T-helper 2 cell treated with Interferon-gamma antibody and Interleukin-4, amounts not matched to agents 100 ng/mL and 5 ng/mL, for 36 hours (primary cell): ENCODE results near the gene ZNF24. TPM values are rescaled to one million over a fixed set of nuclear protein-coding genes. Genes with fewer than 3 reads are reported as not detected.

Experiments
- intact Hi-C: fragments of 100-400 bp; cut with micrococcal nuclease; formaldehyde crosslinking; loops from one replicate; pipeline ENCODE4 v1.15.1; 2023
- total RNA-seq: library from RNA; stranded (reverse); gene quantifications from 2 replicates; pipeline ENCODE4 v1.2.3, GENCODE V29; 2022

ZNF24 gene
- total RNA-seq, 1 donor from 2014 or later: 51.7 TPM

DNA sequence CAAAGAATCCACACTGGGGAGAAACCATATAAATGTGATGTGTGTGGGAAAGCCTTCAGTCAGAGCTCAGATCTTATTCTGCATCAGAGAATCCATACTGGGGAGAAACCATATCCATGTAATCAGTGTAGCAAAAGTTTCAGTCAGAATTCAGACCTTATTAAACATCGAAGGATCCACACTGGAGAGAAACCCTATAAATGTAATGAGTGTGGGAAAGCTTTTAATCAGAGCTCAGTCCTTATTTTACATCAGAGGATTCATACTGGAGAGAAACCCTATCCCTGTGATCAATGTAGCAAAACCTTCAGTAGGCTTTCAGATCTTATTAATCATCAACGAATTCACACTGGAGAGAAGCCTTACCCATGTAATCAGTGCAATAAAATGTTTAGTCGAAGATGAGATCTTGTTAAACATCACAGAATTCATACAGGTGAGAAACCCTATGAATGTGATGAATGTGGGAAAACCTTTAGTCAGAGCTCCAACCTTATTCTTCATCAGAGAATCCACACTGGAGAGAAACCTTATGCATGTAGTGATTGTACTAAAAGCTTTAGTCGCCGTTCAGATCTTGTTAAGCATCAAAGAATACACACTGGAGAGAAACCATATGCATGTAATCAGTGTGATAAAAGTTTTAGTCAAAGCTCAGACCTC, 37.5 kb downstream of the ZNF24 start:
- intact Hi-C loops: no loop called here

DNA sequence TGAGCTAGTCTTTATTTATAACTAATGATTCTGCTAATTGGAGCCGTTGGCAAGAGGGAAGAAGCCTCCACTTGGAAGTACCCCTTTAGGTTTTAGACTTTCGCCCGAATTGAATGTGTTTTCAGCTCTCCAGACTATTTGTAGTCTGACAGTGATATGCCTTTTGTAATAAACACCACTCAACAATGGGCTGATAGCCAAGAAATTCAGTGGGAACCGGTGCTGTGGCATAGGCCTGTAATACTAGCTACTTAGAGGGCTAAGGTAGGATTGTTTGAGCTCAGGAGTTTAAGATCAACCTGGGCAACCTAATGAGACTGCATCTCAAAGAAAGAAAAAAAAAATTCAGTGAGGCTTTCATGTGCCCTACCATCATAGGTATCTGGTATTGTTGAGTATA, 40.6 kb downstream of the ZNF24 start:
- intact Hi-C loops: no loop called here

DNA sequence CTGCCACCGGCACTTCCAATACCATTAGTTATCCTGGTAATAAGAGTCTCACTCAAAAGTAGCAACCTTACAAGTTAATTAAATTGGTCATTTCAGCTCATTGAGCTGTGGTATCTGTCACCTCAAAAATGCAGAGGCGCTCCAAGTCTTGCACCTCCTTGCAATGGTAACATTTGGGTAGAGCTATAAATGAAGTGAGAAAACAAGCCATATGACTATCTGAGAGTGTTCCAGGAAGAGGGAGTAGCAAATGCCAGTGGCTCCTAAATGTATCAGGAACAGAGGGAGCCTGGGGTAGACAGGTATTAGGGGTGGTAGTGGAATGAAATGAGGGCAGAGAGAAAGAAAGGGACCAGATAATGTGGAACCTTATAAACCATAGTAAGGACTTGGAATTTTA, 48.2 kb downstream of the ZNF24 start:
- intact Hi-C loops: loop anchor here (10.0 kb wide), 1 partner anchor 801 kb away; no protein-coding TSS in a partner anchor

DNA sequence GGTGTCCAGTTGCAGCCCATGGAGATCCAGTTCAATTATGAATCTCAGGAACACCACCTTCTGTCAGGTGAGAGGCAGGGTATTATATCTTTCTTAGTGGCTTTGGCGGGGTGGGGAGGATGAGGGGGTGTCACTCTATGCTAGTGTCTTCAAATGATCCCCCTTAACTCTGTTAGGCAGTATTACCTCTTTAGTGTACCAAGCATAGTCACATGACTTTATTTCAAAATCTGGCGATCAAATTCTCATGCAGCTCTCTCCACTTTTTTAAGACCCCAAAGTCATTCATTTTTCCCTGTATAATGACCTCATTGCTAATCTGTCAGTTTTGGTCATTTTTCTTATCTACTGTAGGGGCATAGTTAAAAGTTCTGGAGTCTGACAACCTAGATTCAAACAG, 53.1 kb downstream of the ZNF24 start:
- intact Hi-C loops: loop anchor here (2.0 to 10.0 kb wide), 5 partner anchors 249 to 796 kb away; partner anchors contain the start of gene MAPRE2

DNA sequence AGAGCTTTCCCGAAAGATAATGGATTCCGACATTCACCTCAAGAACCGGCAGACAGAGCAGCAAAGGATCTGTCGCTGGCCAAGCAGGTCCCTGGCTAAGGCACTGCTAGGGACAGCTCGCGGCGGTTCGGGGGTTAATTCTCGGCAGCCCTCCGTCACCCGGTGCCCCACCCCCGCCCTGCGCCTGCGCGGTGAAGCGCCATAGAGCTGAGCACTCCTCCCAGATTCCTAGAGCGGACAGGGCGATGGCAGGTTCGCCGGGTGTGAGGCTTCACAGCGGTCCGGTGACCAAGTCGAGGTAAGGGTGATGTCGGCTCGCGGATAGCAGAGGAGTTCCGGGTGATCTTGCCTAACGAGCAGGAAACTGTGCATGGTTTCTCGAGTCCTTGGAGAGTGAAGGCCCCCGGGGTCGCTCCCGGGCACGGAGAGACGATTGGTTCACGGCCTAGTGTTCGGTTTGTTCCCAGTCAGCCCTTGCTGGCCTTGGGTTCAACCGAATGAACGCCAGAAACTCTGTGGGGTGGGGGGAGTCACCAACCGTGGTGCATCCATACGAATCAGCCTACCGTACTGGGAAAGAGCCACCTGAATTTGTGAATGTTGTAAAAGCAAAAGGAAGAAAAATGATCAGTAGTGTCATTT, 54.0 kb downstream of the ZNF24 start, which contains the start of gene ZSCAN30:
TSS of gene ZSCAN30 (minus strand) at position 136 of the 642 bp plus-strand sequence. CDS start 25,877 bp downstream, outside the sequence.
- intact Hi-C loops: loop anchor here (1.0 to 10.0 kb wide), 11 partner anchors 23 to 795 kb away; partner anchors contain the start of genes INO80C, MAPRE2, RMP24 and ZNF24

DNA sequence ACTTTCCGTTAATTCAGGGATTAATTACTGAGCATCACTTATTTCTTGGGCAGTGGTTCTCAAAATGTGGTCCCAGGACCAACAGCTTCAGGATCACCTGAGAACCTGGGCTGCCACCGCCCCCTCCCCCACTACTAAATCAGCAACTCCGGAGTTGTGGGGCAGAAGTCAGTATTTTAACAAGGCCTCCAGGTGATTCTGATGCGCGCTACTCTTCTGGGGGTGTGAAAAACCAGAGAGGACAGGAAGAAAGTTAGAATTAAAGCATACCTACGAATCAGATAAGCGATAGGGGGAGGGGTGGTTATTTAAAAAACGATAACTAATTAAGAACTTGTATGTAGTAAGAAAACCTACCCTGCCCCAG, 54.5 kb downstream of the ZNF24 start:
- intact Hi-C loops: loop anchor here (1.0 to 10.0 kb wide), 11 partner anchors 22 to 795 kb away; partner anchors contain the start of genes INO80C, MAPRE2, RMP24 and ZNF24

DNA sequence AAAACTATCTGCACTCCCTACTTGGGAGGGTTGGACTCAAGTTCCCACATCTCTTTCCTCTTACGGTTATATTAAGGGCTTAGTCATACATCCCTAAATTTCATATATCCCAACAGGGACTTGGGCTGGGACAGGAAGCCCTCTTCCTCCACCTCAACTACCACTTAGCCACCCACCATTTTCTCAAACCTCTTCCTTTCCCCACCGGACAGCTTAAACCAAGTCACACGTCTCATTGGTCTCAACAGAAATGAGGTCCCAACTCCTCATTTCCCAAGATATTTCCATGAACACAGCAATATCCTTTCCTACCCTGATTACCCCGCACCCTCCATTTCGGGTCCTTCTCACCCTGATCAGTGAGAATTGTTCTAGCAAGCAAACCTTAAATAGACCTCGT, 54.9 kb downstream of the ZNF24 start:
- intact Hi-C loops: no loop called here

DNA sequence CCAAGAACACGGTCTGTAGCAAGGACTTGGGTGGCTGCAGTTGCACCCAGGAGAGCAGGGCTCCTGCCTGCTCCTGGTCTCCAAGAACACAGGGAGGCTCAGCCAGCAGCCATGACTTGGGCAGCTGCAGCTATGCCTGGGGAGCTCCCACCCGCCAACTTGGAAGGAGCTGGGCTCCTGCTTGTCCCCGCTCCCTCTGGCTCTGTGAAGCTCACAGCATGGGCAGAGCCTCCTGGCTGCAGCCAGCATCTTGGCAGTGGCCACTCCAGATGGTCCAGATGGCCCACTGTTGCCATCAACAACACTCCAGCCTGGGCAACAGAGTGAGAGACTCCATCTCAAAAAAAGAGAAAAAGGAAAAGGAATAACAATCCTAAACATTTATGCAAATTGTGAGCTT, 59.4 kb downstream of the ZNF24 start:
- intact Hi-C loops: no loop called here

DNA sequence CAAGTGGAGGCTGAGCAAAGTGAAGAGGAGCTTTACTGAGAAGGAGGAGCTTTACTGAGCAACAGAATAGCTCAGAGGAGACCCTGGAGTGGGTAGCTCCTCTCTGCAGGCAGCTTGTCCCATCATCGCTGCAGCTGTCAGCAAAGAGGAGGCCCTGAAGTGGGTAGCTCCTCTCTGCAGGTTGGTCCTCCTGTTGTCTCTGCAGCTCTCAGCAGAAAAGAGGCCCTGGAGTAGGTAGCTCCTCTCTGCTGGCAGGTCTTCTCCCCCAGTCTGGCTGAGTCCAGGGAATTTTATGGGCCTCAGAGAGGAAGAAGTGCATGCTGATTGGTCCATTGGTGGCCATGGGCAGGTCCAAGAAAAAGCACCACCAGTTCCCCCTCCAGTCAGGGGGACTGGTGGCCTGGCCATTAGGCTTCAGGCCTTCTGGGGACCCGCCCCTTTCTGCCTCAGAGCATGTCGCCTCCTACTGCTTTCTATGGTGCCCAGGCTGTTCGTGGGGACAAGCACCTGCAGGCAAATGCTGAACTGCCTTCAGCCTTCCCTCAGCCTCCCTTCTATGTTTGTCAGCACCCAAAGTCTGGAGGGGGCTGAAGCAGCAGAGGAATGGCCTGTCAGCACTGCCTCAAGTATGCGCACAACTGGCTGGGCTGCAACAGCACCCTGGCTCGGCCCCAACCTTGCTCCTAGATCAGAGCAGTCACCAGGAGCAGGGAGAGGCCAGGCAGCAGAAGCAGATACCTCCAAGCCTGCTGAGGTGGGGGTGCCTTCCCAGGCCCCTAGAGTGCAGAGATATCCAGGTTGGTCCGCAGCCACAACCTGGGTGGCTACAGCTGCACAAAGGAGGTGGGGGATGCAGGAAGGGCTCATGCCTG, 60.1 kb downstream of the ZNF24 start:
- intact Hi-C loops: no loop called here

DNA sequence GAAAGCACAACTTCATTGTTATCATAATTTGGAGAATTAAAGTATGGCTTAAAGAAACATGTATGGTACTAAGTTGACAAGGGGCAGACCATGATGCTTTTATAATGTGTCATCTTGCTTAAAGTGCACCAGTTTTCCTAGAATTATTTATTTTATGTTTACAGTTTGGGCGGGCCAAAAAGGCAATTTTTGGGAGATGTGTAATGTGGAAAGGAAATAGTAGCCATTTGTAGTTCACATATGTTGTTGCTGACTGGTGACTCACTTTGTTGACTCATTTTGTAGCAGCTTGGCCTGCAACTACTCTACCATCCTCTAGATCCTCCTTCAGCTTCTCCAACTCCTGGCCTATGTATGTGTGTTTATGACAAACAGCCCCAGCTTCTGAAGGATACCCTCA, 61.9 kb downstream of the ZNF24 start:
- intact Hi-C loops: no loop called here

Other genes starting within 250 kb of the ZNF24 start
- 19.4 and 19.7 TPM in 2 replicates for gene ZNF397, start 103.4 kb downstream of the ZNF24 start, total RNA-seq
- 12.5 and 13.3 TPM in 2 replicates for gene ZSCAN30, start 54.2 kb downstream of the ZNF24 start, total RNA-seq
- gene ZNF396, start 32.9 kb upstream of the ZNF24 start, total RNA-seq: 0.45 and 0.52 TPM in 2 replicates
- gene INO80C, start 153.5 kb upstream of the ZNF24 start, total RNA-seq: 26.7 and 29.0 TPM in 2 replicates
- gene GALNT1, start 237.3 kb upstream of the ZNF24 start, total RNA-seq: 37.6 and 42.9 TPM in 2 replicates